HCT116 (cell line): ENCODE results near the gene AADACL3. TPM values are rescaled to one million over a fixed set of nuclear protein-coding genes. Genes with fewer than 3 reads are reported as not detected.

Source experiments
- ATAC-seq: fragments of 200-7000 bp; cut with Tn5 transposase; 2 replicates; pipeline ENCODE4 v1.9.1; 2020; ENCODE audit warnings: mild to moderate bottlenecking, moderate library complexity
- BruUV-seq: library from RNA; stranded (reverse); fragments of 400-500 nt; replicated peaks from 2 replicates; lab custom pipeline; 2021; lab: Mats Ljungman, UMichigan
- CTCF ChIA-PET: fragments of 300-600 bp; sonication (Branson Sonifier 250); formaldehyde crosslinking; loops from one replicate; lab custom pipeline; 2021; ENCODE audit warnings: antibody characterized with exemption; lab: Charles Lee
- POLR2A ChIA-PET: fragments of 300-600, 350-600 bp; sonication (Branson Sonifier 250); formaldehyde crosslinking; loops from one replicate; lab custom pipeline; 2021; ENCODE audit warnings: antibody characterized with exemption; lab: Charles Lee
- RAD21 ChIA-PET, 2 experiments: fragments of 300-600 bp; sonication (Branson Sonifier 250); formaldehyde crosslinking; loops; one replicate each; lab custom pipeline; 2023; ENCODE audit warnings: low total read pairs in 2 of 2; ENCODE audit not compliant: uncharacterized antibody in 2 of 2, unreplicated experiment in 2 of 2, low non-redundant PET in 1 of 2; lab: Charles Lee
- DNase-seq: peaks from one replicate; pipeline ENCODE4 v3.0.0-alpha.2; 2010; ENCODE audit warnings: low read depth, low spot score
- H2AFZ ChIP-seq: fragments of 200-600 bp; shearing (Covaris generic), sonication (generic); 2 replicates; pipeline ENCODE4 v1.6.1; 2017; ENCODE audit warnings: low read depth, mixed run types, mixed read lengths, antibody characterized with exemption, low read length; ENCODE audit not compliant: poor library complexity, severe bottlenecking
- H3K27ac ChIP-seq: 2 replicates; pipeline ENCODE4 v1.5.1; 2012; ENCODE audit warnings: low read depth, low read length
- H3K27me3 ChIP-seq: fragments of 200-600 bp; sonication (generic); 2 replicates; pipeline ENCODE4 v1.6.1; 2016; ENCODE audit warnings: mixed run types, low read length, mixed read lengths; ENCODE audit not compliant: insufficient read depth
- H3K36me3 ChIP-seq, 2 experiments: fragments of 200-500 bp in 1 of 2; fragments of 200-600 bp in 1 of 2; sonication (Bioruptor generic) in 1 of 2; sonication (generic) in 1 of 2; 2 replicates each; pipeline versions ENCODE4 v1.5.1 to v1.6.1; 2014 to 2016; ENCODE audit warnings: low read length in 2 of 2, inconsistent platforms in 1 of 2, mixed read lengths in 1 of 2, mixed run types in 1 of 2; ENCODE audit not compliant: insufficient read depth in 2 of 2, control insufficient read depth in 1 of 2
- H3K4me1 ChIP-seq, 2 experiments: fragments of 200-600 bp in 1 of 2; sonication (generic) in 1 of 2; 2 replicates each; pipeline versions ENCODE4 v1.5.1 to v1.6.1; 2012 to 2017; ENCODE audit warnings: low read length in 2 of 2, inconsistent platforms in 1 of 2, mild to moderate bottlenecking in 1 of 2, mixed read lengths in 1 of 2, mixed run types in 1 of 2, moderate library complexity in 1 of 2; ENCODE audit not compliant: insufficient read depth in 2 of 2, control insufficient read depth in 1 of 2
- H3K4me2 ChIP-seq: fragments of 200-600 bp; sonication (generic); 2 replicates; pipeline ENCODE4 v1.6.1; 2017; ENCODE audit warnings: mixed run types, low read length, mixed read lengths
- H3K4me3 ChIP-seq, 2 experiments: fragments of 200-600 bp in 1 of 2; sonication (generic) in 1 of 2; replicated peaks in 1 of 2; 2 replicates each; pipeline ENCODE4 v1.5.1; 2011 to 2016; ENCODE audit warnings: low read length in 2 of 2, control low read depth in 1 of 2, low read depth in 1 of 2, mild to moderate bottlenecking in 1 of 2, mixed read lengths in 1 of 2, mixed run types in 1 of 2
- H3K79me2 ChIP-seq: fragments of 200-600 bp; sonication (generic); 2 replicates; pipeline ENCODE4 v1.6.1; 2017; ENCODE audit warnings: mild to moderate bottlenecking, mixed run types, low read length, moderate library complexity, mixed read lengths; ENCODE audit not compliant: insufficient read depth
- H3K9ac ChIP-seq: fragments of 200-600 bp; sonication (generic); 2 replicates; pipeline ENCODE4 v1.6.1; 2016; ENCODE audit warnings: low read length, mixed read lengths
- H3K9me2 ChIP-seq: fragments of 200-600 bp; sonication (generic), shearing (Covaris generic); 2 replicates; pipeline ENCODE4 v1.6.1; 2017; ENCODE audit warnings: mixed run types, mild to moderate bottlenecking, moderate library complexity; ENCODE audit not compliant: insufficient read depth
- H3K9me3 ChIP-seq, 2 experiments: fragments of 200-500 bp in 1 of 2; fragments of 200-600 bp in 1 of 2; sonication (Bioruptor generic) in 1 of 2; sonication (generic) in 1 of 2; 2 replicates each; pipeline ENCODE4 v1.6.1; 2014 to 2017; ENCODE audit warnings: low read length in 2 of 2, mixed read lengths in 2 of 2, inconsistent platforms in 1 of 2, low read depth in 1 of 2, mild to moderate bottlenecking in 1 of 2, mixed run types in 1 of 2, moderate library complexity in 1 of 2; ENCODE audit not compliant: control insufficient read depth in 1 of 2, insufficient read depth in 1 of 2
- H4K20me1 ChIP-seq: fragments of 200-600 bp; sonication (generic), shearing (Covaris generic); 2 replicates; pipeline ENCODE4 v1.6.1; 2017; ENCODE audit warnings: mixed run types, mild to moderate bottlenecking, moderate library complexity; ENCODE audit not compliant: insufficient read depth
- CBX3 ChIP-seq: IDR thresholded peaks from 2 replicates; pipeline ENCODE4 v1.6.1; 2012; ENCODE audit warnings: low read depth
- CEBPB ChIP-seq: IDR thresholded peaks from 2 replicates; pipeline ENCODE4 v1.6.1; 2012; ENCODE audit warnings: low read depth
- ELF1 ChIP-seq: IDR thresholded peaks from 2 replicates; pipeline ENCODE4 v1.6.1; 2012; ENCODE audit warnings: low read depth, borderline replicate concordance
- EZH2phosphoT487 ChIP-seq: fragments of 200-600 bp; IDR thresholded peaks from 2 replicates; pipeline ENCODE4 v1.6.1; 2018; ENCODE audit warnings: antibody characterized with exemption, borderline replicate concordance
- FOSL1 ChIP-seq: IDR thresholded peaks from 2 replicates; pipeline ENCODE4 v1.6.1; 2012; ENCODE audit warnings: low read depth
- JUND ChIP-seq: IDR thresholded peaks from 2 replicates; pipeline ENCODE4 v1.6.1; 2012
- POLR2AphosphoS5 ChIP-seq: IDR thresholded peaks from 2 replicates; pipeline ENCODE4 v1.6.1; 2011; ENCODE audit warnings: mild to moderate bottlenecking, low read depth, low read length, moderate library complexity
- RAD21 ChIP-seq: IDR thresholded peaks from 2 replicates; pipeline ENCODE4 v1.6.1; 2012; ENCODE audit warnings: low read depth, mild to moderate bottlenecking
- SIN3A ChIP-seq: IDR thresholded peaks from 2 replicates; pipeline ENCODE4 v1.6.1; 2012; ENCODE audit warnings: low read depth
- SP1 ChIP-seq: IDR thresholded peaks from 2 replicates; pipeline ENCODE4 v1.6.1; 2012; ENCODE audit warnings: low read depth
- SRF ChIP-seq: IDR thresholded peaks from 2 replicates; pipeline ENCODE4 v1.6.1; 2012; ENCODE audit warnings: low read depth
- TCF7L2 ChIP-seq: IDR thresholded peaks from 2 replicates; pipeline ENCODE4 v1.7.0; 2011; ENCODE audit warnings: borderline replicate concordance, inconsistent platforms; ENCODE audit not compliant: insufficient read depth, insufficient read length; ENCODE audit errors: extremely low read depth
- YY1 ChIP-seq: IDR thresholded peaks from 2 replicates; pipeline ENCODE4 v1.6.1; 2011; ENCODE audit warnings: low read length, low read depth, moderate library complexity, mild to moderate bottlenecking; ENCODE audit not compliant: insufficient replicate concordance; ENCODE audit errors: extremely low read depth
- ZFX ChIP-seq: fragments of 450-650 bp; IDR thresholded peaks from 2 replicates; pipeline ENCODE4 v1.6.1; 2017
- intact Hi-C: fragments of 100-400 bp; cut with micrococcal nuclease; formaldehyde crosslinking; loops from 2 replicates; pipeline ENCODE4 v1.10.0; 2022
- total RNA-seq: library from RNA; stranded (reverse); gene quantifications from one replicate; pipeline ENCODE4 v1.2.1, GENCODE V29; 2021; ENCODE audit not compliant: unreplicated experiment
- TF ChIP-seq, protein P1 (sequence below): IDR thresholded peaks from 2 replicates; pipeline ENCODE4 v1.6.1; 2011; ENCODE audit warnings: mild to moderate bottlenecking, low read length, moderate library complexity; ENCODE audit not compliant: insufficient replicate concordance; ENCODE audit errors: extremely low read depth
- TF ChIP-seq, protein P2 (sequence below): IDR thresholded peaks from 2 replicates; pipeline ENCODE4 v1.6.1; 2012; ENCODE audit warnings: low read depth
- TF ChIP-seq, protein P3 (sequence below): IDR thresholded peaks from 2 replicates; pipeline ENCODE4 v1.6.1; 2012

The AADACL3 gene
- total RNA-seq, 1 experiment from 2014 or later, result not detected

DNA sequence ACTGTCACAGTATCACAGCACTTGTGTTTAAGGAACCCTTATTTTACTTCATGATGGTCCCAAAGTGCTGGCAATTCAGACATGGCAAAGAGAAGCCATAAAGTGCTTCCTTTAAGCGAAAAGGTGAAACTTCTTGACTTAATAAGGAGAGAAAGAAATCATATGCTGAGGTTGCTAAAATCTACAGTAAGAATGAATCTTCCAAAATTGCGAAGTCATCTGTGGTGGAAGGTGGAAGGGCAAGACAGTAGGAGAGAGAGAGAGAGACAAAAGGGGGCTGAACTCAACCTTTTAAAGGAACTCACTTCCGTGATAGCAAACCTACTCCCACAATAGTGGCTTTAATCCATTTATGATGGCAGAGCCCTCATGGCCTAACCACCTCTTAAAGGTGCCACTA is 19.3 kb upstream of the AADACL3 start:
- Histone ChIP-seq H3K9me2 (no peaks in the 10 kb centered on the region), H3K4me2 (no peak overlapping the region), H4K20me1 (no peaks in the 10 kb centered on the region), H3K9me3 (no peaks in the 10 kb centered on the region), H3K4me1 (no peaks in the 10 kb centered on the region), H3K27ac (no peak overlapping the region), H2AFZ (no peak overlapping the region), H3K4me3 (no peak overlapping the region), H3K9ac (no peak overlapping the region), H3K27me3 (no peaks in the 10 kb centered on the region), H3K36me3 (no peaks in the 10 kb centered on the region), H3K79me2 (no peaks in the 10 kb centered on the region)
- ATAC-seq (no peak), DNase-seq (no peak)
- TF ChIP-seq ELF1 (no peak), SP1 (no peak), SRF (no peak), EZH2phosphoT487 (no peak), CEBPB (no peak), POLR2AphosphoS5 (no peak), YY1 (no peak), JUND (no peak), CBX3 (no peak)
- ChIA-PET POLR2A (no interaction called here), CTCF (no interaction called here), RAD21 (no interaction called here)
- BruUV-seq, result no TSS peak
- intact Hi-C loops, result no loop called here

DNA sequence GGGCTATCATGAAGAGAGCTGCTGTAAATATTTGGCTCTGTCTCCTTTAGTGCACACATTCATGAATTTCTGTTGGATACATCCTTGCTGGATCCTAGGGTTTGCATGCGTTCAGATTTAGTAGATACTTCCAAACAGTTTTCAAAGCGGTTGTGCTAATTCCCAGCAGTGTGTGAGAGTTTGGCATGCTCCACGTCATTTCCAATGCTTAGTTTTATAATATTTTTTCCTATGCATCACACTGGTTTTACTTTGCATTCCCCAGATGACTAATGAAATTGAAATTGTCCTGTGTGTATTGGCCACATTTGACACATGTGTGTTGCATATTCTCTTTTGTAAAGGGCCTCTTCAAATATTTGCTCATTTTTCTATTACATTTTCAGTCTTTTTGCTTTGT is 18.5 kb upstream of the AADACL3 start:
- Histone ChIP-seq H2AFZ (no peak overlapping the region), H3K9me3 (no peaks in the 10 kb centered on the region), H3K9me2 (no peaks in the 10 kb centered on the region), H3K27ac (no peak overlapping the region), H3K79me2 (no peaks in the 10 kb centered on the region), H3K4me1 (no peaks in the 10 kb centered on the region), H3K36me3 (no peaks in the 10 kb centered on the region), H3K9ac (no peak overlapping the region), H3K4me3 (no peak overlapping the region), H4K20me1 (no peaks in the 10 kb centered on the region), H3K4me2 (no peak overlapping the region), H3K27me3 (no peaks in the 10 kb centered on the region)
- ATAC-seq, result no peak
- DNase-seq, result no peak
- no TSS peak for BruUV-seq
- POLR2A ChIA-PET, result no interaction called here
- intact Hi-C loops, result no loop called here
- RAD21 ChIA-PET, result no interaction called here
- CTCF ChIA-PET, result no interaction called here
- no peak for TF ChIP-seq CBX3
- no peak for TF ChIP-seq RAD21
- no peak for TF ChIP-seq SIN3A
- TF ChIP-seq JUND, result no peak
- TF ChIP-seq CEBPB, result no peak
- TF ChIP-seq, protein P1, sequence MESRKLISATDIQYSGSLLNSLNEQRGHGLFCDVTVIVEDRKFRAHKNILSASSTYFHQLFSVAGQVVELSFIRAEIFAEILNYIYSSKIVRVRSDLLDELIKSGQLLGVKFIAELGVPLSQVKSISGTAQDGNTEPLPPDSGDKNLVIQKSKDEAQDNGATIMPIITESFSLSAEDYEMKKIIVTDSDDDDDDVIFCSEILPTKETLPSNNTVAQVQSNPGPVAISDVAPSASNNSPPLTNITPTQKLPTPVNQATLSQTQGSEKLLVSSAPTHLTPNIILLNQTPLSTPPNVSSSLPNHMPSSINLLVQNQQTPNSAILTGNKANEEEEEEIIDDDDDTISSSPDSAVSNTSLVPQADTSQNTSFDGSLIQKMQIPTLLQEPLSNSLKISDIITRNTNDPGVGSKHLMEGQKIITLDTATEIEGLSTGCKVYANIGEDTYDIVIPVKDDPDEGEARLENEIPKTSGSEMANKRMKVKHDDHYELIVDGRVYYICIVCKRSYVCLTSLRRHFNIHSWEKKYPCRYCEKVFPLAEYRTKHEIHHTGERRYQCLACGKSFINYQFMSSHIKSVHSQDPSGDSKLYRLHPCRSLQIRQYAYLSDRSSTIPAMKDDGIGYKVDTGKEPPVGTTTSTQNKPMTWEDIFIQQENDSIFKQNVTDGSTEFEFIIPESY, result no peak
- no peak for TF ChIP-seq FOSL1
- TF ChIP-seq ZFX, result no peak
- no peak for TF ChIP-seq SRF
- TF ChIP-seq YY1, result no peak
- TF ChIP-seq, protein P2, sequence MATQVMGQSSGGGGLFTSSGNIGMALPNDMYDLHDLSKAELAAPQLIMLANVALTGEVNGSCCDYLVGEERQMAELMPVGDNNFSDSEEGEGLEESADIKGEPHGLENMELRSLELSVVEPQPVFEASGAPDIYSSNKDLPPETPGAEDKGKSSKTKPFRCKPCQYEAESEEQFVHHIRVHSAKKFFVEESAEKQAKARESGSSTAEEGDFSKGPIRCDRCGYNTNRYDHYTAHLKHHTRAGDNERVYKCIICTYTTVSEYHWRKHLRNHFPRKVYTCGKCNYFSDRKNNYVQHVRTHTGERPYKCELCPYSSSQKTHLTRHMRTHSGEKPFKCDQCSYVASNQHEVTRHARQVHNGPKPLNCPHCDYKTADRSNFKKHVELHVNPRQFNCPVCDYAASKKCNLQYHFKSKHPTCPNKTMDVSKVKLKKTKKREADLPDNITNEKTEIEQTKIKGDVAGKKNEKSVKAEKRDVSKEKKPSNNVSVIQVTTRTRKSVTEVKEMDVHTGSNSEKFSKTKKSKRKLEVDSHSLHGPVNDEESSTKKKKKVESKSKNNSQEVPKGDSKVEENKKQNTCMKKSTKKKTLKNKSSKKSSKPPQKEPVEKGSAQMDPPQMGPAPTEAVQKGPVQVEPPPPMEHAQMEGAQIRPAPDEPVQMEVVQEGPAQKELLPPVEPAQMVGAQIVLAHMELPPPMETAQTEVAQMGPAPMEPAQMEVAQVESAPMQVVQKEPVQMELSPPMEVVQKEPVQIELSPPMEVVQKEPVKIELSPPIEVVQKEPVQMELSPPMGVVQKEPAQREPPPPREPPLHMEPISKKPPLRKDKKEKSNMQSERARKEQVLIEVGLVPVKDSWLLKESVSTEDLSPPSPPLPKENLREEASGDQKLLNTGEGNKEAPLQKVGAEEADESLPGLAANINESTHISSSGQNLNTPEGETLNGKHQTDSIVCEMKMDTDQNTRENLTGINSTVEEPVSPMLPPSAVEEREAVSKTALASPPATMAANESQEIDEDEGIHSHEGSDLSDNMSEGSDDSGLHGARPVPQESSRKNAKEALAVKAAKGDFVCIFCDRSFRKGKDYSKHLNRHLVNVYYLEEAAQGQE, result no peak
- TF ChIP-seq SP1, result no peak
- no peak for TF ChIP-seq EZH2phosphoT487
- TF ChIP-seq, protein P3, sequence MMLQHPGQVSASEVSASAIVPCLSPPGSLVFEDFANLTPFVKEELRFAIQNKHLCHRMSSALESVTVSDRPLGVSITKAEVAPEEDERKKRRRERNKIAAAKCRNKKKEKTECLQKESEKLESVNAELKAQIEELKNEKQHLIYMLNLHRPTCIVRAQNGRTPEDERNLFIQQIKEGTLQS, result no peak
- no peak for TF ChIP-seq TCF7L2
- no peak for TF ChIP-seq POLR2AphosphoS5
